ENCODE measurements around the gene BRINP1.

BRINP1 gene

DNA sequence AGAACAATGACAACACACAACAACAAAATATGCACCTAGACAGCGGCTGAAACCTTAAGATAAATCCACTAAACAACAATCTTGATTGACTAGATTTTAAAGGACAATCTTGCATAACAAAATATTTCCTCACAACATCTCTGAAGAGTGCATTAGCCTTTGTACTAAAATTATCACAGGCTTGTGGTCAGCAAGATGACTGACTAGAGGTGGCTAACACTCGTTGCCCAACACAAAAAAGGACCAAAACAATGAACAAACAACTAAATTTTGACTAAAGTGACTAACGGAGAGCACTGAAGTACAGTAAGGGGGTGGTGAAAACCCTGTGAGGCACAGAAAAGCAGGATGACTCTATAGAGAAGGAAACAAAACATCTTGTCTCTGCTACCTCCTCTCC, 183.9 kb downstream of the BRINP1 start (continued):
- TF ChIP-seq ZNF529 (tag by site-specific recombination; IDR thresholded peaks at IDR 0.05; ENCODE audit: insufficient replicate concordance) (no peak), ZNF610 (tag by site-specific recombination; IDR thresholded peaks at IDR 0.05; ENCODE audit: borderline replicate concordance) (no peak), ZNF785 (tag by site-specific recombination; IDR thresholded peaks at IDR 0.05) (no peak), YY2 (tag by site-specific recombination; IDR thresholded peaks at IDR 0.05) (no peak), OSR2 (tag by site-specific recombination; IDR thresholded peaks at IDR 0.05) (no peak), ZNF404 (tag by site-specific recombination; IDR thresholded peaks at IDR 0.05) (no peak), ZBTB8A (tag by site-specific recombination; IDR thresholded peaks at IDR 0.05) (no peak), ZSCAN16 (tag by site-specific recombination; IDR thresholded peaks at IDR 0.05) (no peak), KLF1 (tag by site-specific recombination; IDR thresholded peaks at IDR 0.05) (no peak), ZSCAN4 (tag by site-specific recombination; IDR thresholded peaks at IDR 0.05) (no peak)
- TF ChIP-seq, protein P1, sequence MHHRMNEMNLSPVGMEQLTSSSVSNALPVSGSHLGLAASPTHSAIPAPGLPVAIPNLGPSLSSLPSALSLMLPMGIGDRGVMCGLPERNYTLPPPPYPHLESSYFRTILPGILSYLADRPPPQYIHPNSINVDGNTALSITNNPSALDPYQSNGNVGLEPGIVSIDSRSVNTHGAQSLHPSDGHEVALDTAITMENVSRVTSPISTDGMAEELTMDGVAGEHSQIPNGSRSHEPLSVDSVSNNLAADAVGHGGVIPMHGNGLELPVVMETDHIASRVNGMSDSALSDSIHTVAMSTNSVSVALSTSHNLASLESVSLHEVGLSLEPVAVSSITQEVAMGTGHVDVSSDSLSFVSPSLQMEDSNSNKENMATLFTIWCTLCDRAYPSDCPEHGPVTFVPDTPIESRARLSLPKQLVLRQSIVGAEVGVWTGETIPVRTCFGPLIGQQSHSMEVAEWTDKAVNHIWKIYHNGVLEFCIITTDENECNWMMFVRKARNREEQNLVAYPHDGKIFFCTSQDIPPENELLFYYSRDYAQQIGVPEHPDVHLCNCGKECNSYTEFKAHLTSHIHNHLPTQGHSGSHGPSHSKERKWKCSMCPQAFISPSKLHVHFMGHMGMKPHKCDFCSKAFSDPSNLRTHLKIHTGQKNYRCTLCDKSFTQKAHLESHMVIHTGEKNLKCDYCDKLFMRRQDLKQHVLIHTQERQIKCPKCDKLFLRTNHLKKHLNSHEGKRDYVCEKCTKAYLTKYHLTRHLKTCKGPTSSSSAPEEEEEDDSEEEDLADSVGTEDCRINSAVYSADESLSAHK (tag by site-specific recombination; IDR thresholded peaks at IDR 0.05), result no peak
- TF ChIP-seq, protein P2, sequence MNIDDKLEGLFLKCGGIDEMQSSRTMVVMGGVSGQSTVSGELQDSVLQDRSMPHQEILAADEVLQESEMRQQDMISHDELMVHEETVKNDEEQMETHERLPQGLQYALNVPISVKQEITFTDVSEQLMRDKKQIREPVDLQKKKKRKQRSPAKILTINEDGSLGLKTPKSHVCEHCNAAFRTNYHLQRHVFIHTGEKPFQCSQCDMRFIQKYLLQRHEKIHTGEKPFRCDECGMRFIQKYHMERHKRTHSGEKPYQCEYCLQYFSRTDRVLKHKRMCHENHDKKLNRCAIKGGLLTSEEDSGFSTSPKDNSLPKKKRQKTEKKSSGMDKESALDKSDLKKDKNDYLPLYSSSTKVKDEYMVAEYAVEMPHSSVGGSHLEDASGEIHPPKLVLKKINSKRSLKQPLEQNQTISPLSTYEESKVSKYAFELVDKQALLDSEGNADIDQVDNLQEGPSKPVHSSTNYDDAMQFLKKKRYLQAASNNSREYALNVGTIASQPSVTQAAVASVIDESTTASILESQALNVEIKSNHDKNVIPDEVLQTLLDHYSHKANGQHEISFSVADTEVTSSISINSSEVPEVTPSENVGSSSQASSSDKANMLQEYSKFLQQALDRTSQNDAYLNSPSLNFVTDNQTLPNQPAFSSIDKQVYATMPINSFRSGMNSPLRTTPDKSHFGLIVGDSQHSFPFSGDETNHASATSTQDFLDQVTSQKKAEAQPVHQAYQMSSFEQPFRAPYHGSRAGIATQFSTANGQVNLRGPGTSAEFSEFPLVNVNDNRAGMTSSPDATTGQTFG (tag by site-specific recombination; IDR thresholded peaks at IDR 0.05; ENCODE audit: borderline replicate concordance), result no peak

- H3K9me3 ChIP-seq (ENCODE audit: control insufficient read depth, insufficient read depth, low read depth, low read length), result no peaks in the 10 kb centered on the region
- ChIA-PET POLR2A (no interaction called here), CTCF (no interaction called here)
- no peak for TF ChIP-seq ZNF350 (tag by site-specific recombination; IDR thresholded peaks at IDR 0.05)
- TF ChIP-seq SP7 (tag by site-specific recombination; IDR thresholded peaks at IDR 0.05), result no peak
- no peak for TF ChIP-seq ZNF23 (tag by site-specific recombination; IDR thresholded peaks at IDR 0.05; ENCODE audit: borderline replicate concordance)
- no peak for TF ChIP-seq ZNF596 (tag by site-specific recombination; IDR thresholded peaks at IDR 0.05)
- TF ChIP-seq ZBTB48 (tag by site-specific recombination; IDR thresholded peaks at IDR 0.05), result no peak
- TF ChIP-seq OSR2 (tag by site-specific recombination; IDR thresholded peaks at IDR 0.05), result no peak
- no peak for TF ChIP-seq ZNF114 (tag by site-specific recombination; IDR thresholded peaks at IDR 0.05)
- TF ChIP-seq, protein P3, sequence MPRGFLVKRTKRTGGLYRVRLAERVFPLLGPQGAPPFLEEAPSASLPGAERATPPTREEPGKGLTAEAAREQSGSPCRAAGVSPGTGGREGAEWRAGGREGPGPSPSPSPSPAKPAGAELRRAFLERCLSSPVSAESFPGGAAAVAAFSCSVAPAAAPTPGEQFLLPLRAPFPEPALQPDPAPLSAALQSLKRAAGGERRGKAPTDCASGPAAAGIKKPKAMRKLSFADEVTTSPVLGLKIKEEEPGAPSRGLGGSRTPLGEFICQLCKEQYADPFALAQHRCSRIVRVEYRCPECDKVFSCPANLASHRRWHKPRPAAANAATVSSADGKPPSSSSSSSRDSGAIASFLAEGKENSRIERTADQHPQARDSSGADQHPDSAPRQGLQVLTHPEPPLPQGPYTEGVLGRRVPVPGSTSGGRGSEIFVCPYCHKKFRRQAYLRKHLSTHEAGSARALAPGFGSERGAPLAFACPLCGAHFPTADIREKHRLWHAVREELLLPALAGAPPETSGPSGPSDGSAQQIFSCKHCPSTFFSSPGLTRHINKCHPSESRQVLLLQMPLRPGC (tag by site-specific recombination; IDR thresholded peaks at IDR 0.05), result no peak
- TF ChIP-seq ZNF707 (tag by site-specific recombination; IDR thresholded peaks at IDR 0.05), result no peak
- TF ChIP-seq ZNF423 (tag by site-specific recombination; IDR thresholded peaks at IDR 0.05), result no peak
- TF ChIP-seq PRDM1 (tag by site-specific recombination; IDR thresholded peaks at IDR 0.05), result no peak
- TF ChIP-seq, protein P4, sequence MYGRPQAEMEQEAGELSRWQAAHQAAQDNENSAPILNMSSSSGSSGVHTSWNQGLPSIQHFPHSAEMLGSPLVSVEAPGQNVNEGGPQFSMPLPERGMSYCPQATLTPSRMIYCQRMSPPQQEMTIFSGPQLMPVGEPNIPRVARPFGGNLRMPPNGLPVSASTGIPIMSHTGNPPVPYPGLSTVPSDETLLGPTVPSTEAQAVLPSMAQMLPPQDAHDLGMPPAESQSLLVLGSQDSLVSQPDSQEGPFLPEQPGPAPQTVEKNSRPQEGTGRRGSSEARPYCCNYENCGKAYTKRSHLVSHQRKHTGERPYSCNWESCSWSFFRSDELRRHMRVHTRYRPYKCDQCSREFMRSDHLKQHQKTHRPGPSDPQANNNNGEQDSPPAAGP (tag by site-specific recombination; IDR thresholded peaks at IDR 0.05), result no peak
- TF ChIP-seq PRDM6 (tag by site-specific recombination; IDR thresholded peaks at IDR 0.05), result no peak
- TF ChIP-seq MYNN (tag by site-specific recombination; IDR thresholded peaks at IDR 0.05; ENCODE audit: borderline replicate concordance), result no peak
- TF ChIP-seq KLF16 (tag by site-specific recombination; IDR thresholded peaks at IDR 0.05), result no peak
These were observed 184.8 kb downstream of the BRINP1 start for GRCh38 chr9:119184265-119184936.

More at GRCh38 chr9:119184265-119184936, 184.8 kb downstream of the BRINP1 start:
- Histone ChIP-seq H3K36me3 (ENCODE audit: control insufficient read depth in 2 of 2, insufficient read depth in 1 of 2, low read length in 2 of 2) (no peaks in the 10 kb centered on the region), H3K4me1 (ENCODE audit: control insufficient read depth, insufficient read depth, low read length) (no peaks in the 10 kb centered on the region), H3K4me3 (ENCODE audit: low read depth, low read length) (no peak overlapping the region), H3K27ac (ENCODE audit: extremely low read depth, low read depth, low read length) (no peak overlapping the region)
